Occipital lobe (tissue), 2 donors: ENCODE data around the gene CARD9. TPM values are rescaled to one million over a fixed set of nuclear protein-coding genes. Genes with fewer than 3 reads are reported as not detected.

Experiments used
- DNase-seq: peaks from one replicate; lab custom pipeline; 2025; lab: John Stamatoyannopoulos, UW
- total RNA-seq: library from RNA; depleted of rRNA; stranded (reverse); fragments of >200 nt; gene quantifications from one replicate; pipeline ENCODE4 v1.2.3, GENCODE V29; 2014

Gene CARD9
- total RNA-seq, 1 donor from 2014 or later = 0.47 TPM

- no peak for DNase-seq
Measured at GRCh38 chr9:136347472-136348256, 25.8 kb downstream of the CARD9 start.

- no peak for DNase-seq
Measured at GRCh38 chr9:136346927-136347465, 26.5 kb downstream of the CARD9 start.

- DNase-seq = no peak
Measured at GRCh38 chr9:136346157-136346481, 27.4 kb downstream of the CARD9 start.

- DNase-seq = peak; percentile 72
Measured at GRCh38 chr9:136345281-136346156, 27.9 kb downstream of the CARD9 start.

GRCh38 chr9:136344544-136345280, 28.8 kb downstream of the CARD9 start:
- DNase-seq = no peak

- no peak for DNase-seq
Measured at GRCh38 chr9:136343884-136344269, 29.6 kb downstream of the CARD9 start.

GRCh38 chr9:136343121-136343883, 30.2 kb downstream of the CARD9 start:
- DNase-seq = no peak

- DNase-seq = peak; percentile 36
Measured at GRCh38 chr9:136342181-136343120, 31.0 kb downstream of the CARD9 start.

GRCh38 chr9:136341769-136342168, 31.7 kb downstream of the CARD9 start:
- DNase-seq = no peak

- DNase-seq = no peak
Measured at GRCh38 chr9:136341042-136341655, 32.3 kb downstream of the CARD9 start.

- DNase-seq = no peak
Measured at GRCh38 chr9:136340356-136341041, 33.0 kb downstream of the CARD9 start.

GRCh38 chr9:136339958-136340310, 33.5 kb downstream of the CARD9 start:
- no peak for DNase-seq

GRCh38 chr9:136339173-136339957, 34.1 kb downstream of the CARD9 start:
- no peak for DNase-seq

GRCh38 chr9:136338511-136338910, 35.0 kb downstream of the CARD9 start:
- DNase-seq = no peak

GRCh38 chr9:136337416-136338395, 35.8 kb downstream of the CARD9 start:
- no peak for DNase-seq

- no peak for DNase-seq
Measured at GRCh38 chr9:136336881-136337280, 36.6 kb downstream of the CARD9 start.
